CD4-positive, alpha-beta T cell treated with Interleukin-15 for 4 hours (primary cell): ENCODE data around the gene SETX.
A peak's percentile ranks its signal among the peaks of the same experiment; 100 is the strongest.

Experiments
- DNase-seq: peaks from one replicate; pipeline ENCODE4 v3.0.0-alpha.2; 2020; ENCODE audit warnings: low spot score

Gene SETX

GRCh38 chr9:132239999-132240840 lies 114.6 kb downstream of the SETX start:
- DNase-seq = no peak

- no peak for DNase-seq
Observed at GRCh38 chr9:132239518-132239917, 115.3 kb downstream of the SETX start.

DNA sequence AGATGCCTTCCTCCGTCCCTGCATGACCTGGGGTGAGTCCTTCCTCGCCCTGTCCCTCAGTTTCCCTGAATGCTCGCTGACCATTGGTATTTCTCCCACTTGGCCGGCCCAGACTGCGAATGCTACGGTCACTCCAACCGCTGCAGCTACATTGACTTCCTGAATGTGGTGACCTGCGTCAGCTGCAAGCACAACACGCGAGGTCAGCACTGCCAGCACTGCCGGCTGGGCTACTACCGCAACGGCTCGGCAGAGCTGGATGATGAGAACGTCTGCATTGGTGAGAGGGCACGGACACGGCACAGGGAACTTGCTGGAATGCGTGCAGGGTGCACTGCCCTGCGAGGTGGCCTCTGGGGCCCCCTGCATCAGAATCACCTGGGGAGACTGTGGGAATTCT lies 115.8 kb downstream of the SETX start:
- no peak for DNase-seq

DNA sequence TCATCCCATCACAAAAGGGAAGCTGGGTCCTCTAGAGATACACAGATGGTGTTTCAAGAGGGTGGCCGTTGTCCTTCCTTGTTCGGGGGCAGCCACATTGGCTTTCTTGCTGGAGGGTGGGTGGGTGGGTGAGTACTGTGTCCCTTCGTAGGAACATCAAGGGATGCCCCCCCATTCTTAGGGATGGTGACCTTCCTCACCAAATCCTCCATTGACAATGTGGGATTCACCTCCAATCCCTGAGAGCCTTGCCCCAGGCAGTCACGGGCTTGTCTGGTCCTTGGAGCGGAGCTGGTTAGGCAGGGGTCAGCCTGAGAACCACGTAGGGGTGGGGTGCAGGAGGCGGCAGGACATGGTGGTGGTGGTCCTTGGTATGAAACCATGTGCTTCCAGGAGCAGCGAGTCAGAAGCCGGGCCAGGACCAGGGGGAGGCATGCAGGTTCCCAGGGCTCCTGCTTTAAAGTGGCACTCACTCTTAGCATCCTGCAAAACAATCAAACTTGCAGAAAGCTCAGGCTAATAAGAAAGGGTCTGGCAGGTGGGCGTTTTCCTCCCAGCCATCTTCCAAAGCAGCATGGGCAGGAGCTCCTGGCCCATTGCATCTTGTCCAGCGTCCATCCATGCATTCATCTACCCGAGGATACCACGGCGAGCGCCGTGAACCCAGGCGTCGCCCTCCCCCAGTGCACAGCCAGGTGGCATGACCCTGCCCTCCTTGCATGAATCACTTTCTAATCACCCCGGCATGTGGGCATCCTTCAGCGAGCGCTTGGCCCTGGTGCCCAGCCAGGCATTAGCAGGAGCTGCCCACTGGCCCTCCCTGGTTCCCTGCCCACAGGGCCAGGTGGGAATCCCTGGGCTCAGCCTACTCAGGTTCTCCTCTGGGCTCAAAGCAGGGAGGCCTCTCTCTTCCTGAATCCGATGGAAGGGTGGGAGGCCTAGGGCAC lies 116.5 kb downstream of the SETX start:
- no peak for DNase-seq

GRCh38 chr9:132237481-132237880 lies 117.3 kb downstream of the SETX start:
- DNase-seq = no peak

DNA sequence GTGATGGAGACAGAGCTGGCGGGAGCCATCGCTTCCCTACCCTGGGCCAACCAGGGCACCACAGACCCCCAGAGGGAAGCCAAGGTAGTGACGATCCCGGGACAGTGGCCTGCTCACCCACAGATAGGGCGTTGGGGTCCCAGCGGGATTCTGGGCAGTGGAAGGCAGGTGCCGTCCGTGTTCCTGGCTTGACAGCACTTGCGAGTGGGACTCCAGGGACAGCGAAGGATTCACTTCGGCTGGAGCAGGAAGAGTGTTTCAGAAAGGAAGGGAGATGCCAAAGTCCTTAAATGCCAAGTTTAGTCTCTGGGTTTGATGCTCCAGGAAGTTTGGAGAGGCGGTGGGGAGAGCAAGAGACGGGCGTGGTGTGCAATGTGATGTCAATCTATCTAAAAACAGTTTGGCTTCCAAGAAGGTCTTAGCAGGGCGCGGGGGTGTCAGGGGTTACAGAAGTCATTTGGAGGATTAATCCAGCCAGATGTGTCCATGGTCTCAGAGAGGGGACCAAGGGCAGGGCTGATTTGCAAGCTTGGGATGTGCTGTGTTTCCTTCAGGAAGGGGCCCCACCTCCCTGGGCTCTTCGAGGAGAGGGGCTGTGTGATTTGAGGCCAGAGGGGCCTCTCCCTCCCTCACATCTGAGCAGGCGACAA lies 118.0 kb downstream of the SETX start:
- DNase-seq = no peak

DNA sequence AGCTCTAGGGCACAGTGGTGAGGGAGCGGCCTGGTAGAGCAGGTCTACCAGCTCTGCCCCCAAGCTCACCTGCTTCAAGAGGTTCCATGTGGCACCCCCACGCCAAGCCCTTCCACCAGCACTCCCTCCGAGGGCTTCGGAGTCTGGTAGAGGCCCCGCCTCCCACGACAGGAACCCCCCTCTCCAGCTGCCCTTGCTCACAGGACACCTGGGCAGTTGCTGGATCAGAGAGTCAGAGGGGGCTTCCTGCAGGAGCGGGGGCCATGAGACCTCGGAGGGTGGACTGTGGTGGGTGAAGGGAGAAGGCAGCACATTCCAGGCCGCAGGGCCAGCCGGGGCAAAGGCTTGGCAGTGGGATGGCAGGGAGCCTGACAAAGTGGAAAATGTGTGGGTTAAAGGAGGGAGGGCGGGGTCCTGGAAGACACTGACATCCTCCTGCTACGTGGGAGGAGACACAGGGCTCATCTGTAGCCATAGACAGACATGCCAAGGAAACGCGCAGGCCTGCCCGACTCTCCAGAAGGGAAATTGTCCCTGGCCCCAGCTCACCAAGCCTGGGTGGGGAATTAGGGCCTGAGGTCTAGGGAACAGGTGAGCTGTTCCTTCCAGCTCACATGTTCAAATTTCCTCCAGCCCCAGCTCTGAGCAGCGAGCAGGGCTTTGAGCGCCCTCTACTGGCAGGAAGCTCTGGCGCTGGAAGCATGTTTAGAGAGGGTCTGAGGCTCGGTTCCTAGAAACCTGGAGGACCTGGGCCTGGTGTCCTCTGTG lies 118.7 kb downstream of the SETX start:
- peak; percentile 77 for DNase-seq

DNA sequence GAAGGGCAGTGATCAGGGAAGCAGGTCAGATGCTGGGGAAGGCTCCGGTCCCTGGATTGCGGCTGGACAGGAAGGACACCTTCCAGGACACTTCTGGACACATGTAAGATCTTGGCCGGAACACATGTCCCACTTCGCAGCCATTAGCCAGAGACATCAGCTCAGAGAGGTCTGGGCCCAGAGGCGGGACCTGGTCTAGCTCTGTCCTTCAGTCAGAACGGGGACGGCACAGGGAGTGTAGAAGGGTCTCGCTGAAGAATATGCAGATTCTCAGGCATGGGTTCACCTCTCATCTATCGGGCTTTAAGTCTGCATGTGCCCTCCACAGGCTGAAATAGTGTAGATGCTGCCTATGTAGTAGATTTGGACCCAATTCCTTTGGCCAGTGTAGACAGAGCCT lies 119.7 kb downstream of the SETX start:
- DNase-seq = no peak

DNA sequence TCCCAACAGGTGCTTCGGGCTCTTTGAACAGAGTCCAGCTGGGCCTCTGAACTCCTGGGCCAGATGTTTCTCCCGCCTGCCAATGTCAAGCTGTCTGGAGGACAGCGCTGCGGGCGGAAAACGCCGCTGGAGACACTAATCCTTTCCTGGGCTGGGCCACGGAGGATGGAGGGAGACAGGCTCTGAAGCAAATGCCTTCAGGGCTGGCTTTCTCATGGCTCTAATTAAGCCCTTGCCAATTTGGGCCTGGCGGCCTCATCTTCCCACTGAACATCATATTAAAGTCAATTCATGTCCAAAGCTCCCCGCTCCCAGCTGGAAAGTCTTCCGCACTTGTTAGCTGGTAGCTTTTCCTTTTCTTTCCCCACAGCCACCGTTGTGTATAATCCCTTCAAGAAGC lies 120.3 kb downstream of the SETX start:
- DNase-seq = no peak

GRCh38 chr9:132233138-132233537 lies 121.6 kb downstream of the SETX start:
- no peak for DNase-seq

GRCh38 chr9:132232522-132232921 lies 122.3 kb downstream of the SETX start:
- DNase-seq = no peak

GRCh38 chr9:132231019-132231701 lies 123.6 kb downstream of the SETX start:
- no peak for DNase-seq

- DNase-seq = no peak
Observed at GRCh38 chr9:132230605-132231004, 124.2 kb downstream of the SETX start.

- DNase-seq = no peak
Observed at GRCh38 chr9:132228062-132228461, 126.7 kb downstream of the SETX start.

DNA sequence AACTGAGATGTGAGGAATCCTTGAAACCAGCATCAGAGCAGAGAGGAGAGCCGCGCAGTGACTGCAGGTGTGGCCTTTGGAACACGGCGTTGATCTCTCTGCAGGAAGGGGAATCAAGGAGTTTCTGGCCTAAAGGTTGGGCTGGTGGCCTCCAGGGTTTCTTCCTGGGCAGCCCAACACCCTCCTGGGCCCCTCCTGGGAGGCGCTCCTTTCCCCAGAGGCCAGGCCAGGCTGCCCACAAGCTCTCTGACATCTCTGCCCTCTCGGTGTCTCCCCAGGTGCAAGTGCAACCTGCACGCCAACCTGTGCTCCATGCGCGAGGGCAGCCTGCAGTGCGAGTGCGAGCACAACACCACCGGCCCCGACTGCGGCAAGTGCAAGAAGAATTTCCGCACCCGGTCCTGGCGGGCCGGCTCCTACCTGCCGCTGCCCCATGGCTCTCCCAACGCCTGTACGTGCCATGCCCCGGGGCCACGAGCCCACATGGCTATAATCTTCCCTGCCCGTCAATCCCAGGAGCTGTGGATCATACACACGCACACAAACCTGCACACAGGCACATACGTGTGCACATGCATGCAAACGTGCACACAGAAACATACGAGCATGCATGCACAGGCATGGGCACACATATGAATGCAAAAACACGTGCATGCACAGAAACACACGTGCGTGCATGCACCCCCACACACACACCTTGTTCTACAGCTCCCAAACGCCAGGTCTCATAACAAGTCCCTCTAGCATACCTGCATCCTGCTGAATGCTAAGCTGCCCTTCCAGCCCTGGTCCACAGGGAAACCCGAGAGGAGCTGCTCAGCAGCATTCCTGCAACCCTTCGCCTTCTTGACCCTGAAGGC lies 128.0 kb downstream of the SETX start:
- no peak for DNase-seq

DNA sequence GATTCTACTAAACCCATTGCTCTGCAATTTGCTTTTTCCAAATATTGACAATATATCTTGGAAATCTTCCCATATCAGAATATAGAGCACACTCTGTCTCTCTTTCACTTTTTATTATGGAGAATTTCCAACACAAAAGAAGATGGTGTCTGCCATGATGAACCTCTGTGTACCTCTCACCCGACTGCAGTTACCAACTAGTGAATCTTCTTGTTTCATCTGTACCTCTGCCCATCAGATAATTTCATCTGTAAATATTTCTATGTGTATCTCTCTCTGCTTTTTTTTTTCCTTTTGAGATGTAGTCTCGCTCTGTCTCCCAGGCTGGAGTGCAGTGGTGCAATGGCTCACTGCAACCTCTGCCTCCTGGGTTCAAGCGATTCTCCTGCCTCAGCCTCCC lies 130.1 kb downstream of the SETX start:
- DNase-seq = no peak

- DNase-seq = no peak
Observed at GRCh38 chr9:132221941-132222340, 132.8 kb downstream of the SETX start.

GRCh38 chr9:132218208-132218607 lies 136.6 kb downstream of the SETX start:
- no peak for DNase-seq

- DNase-seq = no peak
Observed at GRCh38 chr9:132216861-132217619, 137.7 kb downstream of the SETX start.
